ENCODE measurements around the gene RHEB. TPM values are rescaled to one million over a fixed set of nuclear protein-coding genes. Genes with fewer than 3 reads are reported as not detected.

Gene RHEB
- total RNA-seq, 1 experiment from 2014 or later: 156 TPM

DNA sequence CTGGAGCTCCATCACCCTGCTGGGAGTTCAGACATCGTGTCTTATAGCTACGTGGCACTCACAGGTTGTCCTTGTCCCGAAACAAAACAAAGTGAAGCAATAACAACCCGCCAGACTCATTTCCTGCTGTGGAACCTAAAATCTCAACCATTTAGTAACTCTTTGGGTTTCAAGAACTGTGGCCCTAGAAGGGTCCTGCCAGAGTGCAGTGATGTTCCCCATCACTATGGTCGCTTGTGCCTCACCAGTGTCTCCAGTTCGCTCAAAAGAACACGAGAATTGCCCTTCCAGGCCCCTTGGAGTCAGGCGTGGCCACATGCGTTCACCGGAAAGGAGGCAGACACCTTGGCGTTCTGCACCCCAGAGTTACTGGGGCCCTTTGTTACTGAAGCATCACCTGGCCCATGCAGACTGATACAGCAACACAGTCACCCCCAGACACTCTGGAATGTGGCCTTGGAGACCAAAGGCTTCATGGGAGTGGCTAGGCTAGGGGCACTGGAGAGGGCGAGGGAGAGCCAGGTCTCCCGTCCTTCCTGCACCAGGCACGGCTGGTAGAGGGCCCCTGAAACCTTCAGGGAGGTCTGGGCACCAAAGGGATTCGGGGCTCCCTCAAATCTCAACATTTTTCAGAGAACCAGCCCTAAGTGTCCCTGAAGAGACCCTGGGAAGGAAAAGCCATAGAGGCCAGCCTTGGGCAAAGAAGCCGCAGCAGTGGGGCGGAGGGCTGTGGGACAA, 80.7 kb downstream of the RHEB start:
- no peaks in the 10 kb centered on the region for H3K4me1 ChIP-seq
- ChIA-PET CTCF (no interaction called here), POLR2A (no interaction called here)
- Mint-ChIP-seq H3K27me3 (ENCODE audit: insufficient read depth, unreplicated experiment) (no peaks in the 10 kb centered on the region), H3K4me3 (ENCODE audit: unreplicated experiment) (peak overlapping the region; percentile 60), H3K36me3 (ENCODE audit: insufficient read depth, unreplicated experiment) (no peaks in the 10 kb centered on the region), H3K9me3 (ENCODE audit: unreplicated experiment) (no peaks in the 10 kb centered on the region), H3K4me1 (ENCODE audit: low read depth, unreplicated experiment) (no peaks in the 10 kb centered on the region), H3K27ac (ENCODE audit: unreplicated experiment) (no peak overlapping the region)
- no TSS peak for BruUV-seq (replicated peaks)
- TF ChIP-seq, protein P1, sequence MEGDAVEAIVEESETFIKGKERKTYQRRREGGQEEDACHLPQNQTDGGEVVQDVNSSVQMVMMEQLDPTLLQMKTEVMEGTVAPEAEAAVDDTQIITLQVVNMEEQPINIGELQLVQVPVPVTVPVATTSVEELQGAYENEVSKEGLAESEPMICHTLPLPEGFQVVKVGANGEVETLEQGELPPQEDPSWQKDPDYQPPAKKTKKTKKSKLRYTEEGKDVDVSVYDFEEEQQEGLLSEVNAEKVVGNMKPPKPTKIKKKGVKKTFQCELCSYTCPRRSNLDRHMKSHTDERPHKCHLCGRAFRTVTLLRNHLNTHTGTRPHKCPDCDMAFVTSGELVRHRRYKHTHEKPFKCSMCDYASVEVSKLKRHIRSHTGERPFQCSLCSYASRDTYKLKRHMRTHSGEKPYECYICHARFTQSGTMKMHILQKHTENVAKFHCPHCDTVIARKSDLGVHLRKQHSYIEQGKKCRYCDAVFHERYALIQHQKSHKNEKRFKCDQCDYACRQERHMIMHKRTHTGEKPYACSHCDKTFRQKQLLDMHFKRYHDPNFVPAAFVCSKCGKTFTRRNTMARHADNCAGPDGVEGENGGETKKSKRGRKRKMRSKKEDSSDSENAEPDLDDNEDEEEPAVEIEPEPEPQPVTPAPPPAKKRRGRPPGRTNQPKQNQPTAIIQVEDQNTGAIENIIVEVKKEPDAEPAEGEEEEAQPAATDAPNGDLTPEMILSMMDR (IDR thresholded peaks at IDR 0.05; ENCODE audit: insufficient read depth in 1 of 2, low read depth in 1 of 2, low read length in 1 of 2, severe bottlenecking in 1 of 2, unreplicated experiment in 1 of 2): no peak
- intact Hi-C loops (cut with micrococcal nuclease; ENCODE audit: unreplicated experiment): no loop called here
- no peak for DNase-seq
- H3K9me3 ChIP-seq: no peaks in the 10 kb centered on the region
- no peaks in the 10 kb centered on the region for H3K36me3 ChIP-seq (ENCODE audit: control insufficient read depth, insufficient read depth, low read length)
- no peaks in the 10 kb centered on the region for H3K27me3 ChIP-seq (replicated peaks; ENCODE audit: control insufficient read depth, insufficient read depth, low read length)
- peak overlapping the region; percentile 33 for H3K4me3 ChIP-seq (ENCODE audit: low read depth, low read length)

DNA sequence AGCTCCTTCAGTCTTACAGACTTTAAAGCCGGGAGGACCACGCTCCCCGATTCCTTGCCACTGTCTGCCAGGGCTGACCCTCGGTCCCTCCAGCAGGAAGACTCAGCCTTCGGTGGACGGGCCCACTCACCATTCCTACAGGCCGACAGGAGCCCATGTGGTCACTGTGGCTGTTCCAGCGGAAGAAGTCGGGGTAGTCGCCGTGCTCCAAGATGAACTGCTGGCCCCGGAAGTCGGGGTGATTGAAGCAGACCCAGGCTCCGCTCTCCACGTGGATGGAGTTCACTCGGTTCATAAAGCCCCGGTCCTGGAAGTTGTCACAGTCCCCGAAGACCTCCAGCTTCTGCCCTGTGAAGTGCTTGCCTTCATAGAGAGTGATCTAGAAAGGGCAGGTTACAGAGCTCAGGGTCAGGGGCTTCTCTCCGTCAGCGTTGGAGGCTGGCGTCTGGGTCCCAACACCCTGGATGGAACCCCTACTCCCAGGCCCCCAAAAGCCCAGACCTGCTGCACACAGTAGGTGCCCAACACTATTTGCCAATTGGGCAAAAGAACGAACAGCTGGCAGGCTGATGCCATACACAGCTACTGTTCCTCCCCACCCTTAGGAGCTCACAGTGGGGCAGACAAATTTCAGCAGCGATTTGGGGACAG, 81.7 kb downstream of the RHEB start:
- H3K27ac Mint-ChIP-seq (ENCODE audit: unreplicated experiment): no peak overlapping the region
- no peaks in the 10 kb centered on the region for H3K36me3 ChIP-seq (ENCODE audit: control insufficient read depth, insufficient read depth, low read length)
- intact Hi-C loops (cut with micrococcal nuclease; ENCODE audit: unreplicated experiment): no loop called here

DNA sequence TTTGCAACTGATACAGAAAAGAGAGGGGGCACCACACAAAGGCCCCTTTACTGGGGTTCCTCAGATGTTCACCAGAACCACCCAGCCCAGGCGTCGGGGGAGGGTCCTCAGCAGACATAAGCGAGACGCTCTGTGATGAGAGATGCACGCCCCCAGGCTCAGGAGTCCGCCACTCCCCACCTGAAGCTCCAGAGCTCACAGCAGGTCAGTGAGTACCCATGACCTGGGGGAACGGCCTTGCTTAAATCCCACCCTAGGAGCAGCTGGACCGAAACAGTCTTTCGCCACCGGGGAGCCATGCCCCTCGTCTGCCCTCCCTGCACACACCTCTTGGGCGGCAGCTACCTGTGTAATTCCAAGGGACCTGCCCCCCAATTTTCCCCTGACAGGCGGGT, 82.5 kb downstream of the RHEB start:
- no peaks in the 10 kb centered on the region for H3K9me3 ChIP-seq
- BruUV-seq (replicated peaks): no TSS peak
- H3K4me3 ChIP-seq (ENCODE audit: low read depth, low read length): no peak overlapping the region
- H3K27me3 Mint-ChIP-seq (ENCODE audit: insufficient read depth, unreplicated experiment): no peaks in the 10 kb centered on the region
- H3K4me3 Mint-ChIP-seq (ENCODE audit: unreplicated experiment): no peak overlapping the region
- intact Hi-C loops (cut with micrococcal nuclease; ENCODE audit: unreplicated experiment): no loop called here
- TF ChIP-seq, protein P1 (IDR thresholded peaks at IDR 0.05; ENCODE audit: insufficient read depth in 1 of 2, low read depth in 1 of 2, low read length in 1 of 2, severe bottlenecking in 1 of 2, unreplicated experiment in 1 of 2): no peak
- H3K4me1 ChIP-seq: no peaks in the 10 kb centered on the region
- no peaks in the 10 kb centered on the region for H3K36me3 ChIP-seq (ENCODE audit: control insufficient read depth, insufficient read depth, low read length)
- CTCF ChIA-PET: no interaction called here
- no peak overlapping the region for H3K27ac Mint-ChIP-seq (ENCODE audit: unreplicated experiment)
- DNase-seq: no peak
- H3K4me1 Mint-ChIP-seq (ENCODE audit: low read depth, unreplicated experiment): no peaks in the 10 kb centered on the region
- POLR2A ChIA-PET: no interaction called here
- no peaks in the 10 kb centered on the region for H3K27me3 ChIP-seq (replicated peaks; ENCODE audit: control insufficient read depth, insufficient read depth, low read length)
- H3K9me3 Mint-ChIP-seq (ENCODE audit: unreplicated experiment): no peaks in the 10 kb centered on the region
- no peaks in the 10 kb centered on the region for H3K36me3 Mint-ChIP-seq (ENCODE audit: insufficient read depth, unreplicated experiment)

More for the DNA sequence above, 81.7 kb downstream of the RHEB start:
- ChIA-PET CTCF (no interaction called here), POLR2A (no interaction called here)
- H3K9me3 ChIP-seq: no peaks in the 10 kb centered on the region
- TF ChIP-seq, protein P1 (IDR thresholded peaks at IDR 0.05; ENCODE audit: insufficient read depth in 1 of 2, low read depth in 1 of 2, low read length in 1 of 2, severe bottlenecking in 1 of 2, unreplicated experiment in 1 of 2): no peak
- no peaks in the 10 kb centered on the region for H3K27me3 ChIP-seq (replicated peaks; ENCODE audit: control insufficient read depth, insufficient read depth, low read length)
- Mint-ChIP-seq H3K4me1 (ENCODE audit: low read depth, unreplicated experiment) (no peaks in the 10 kb centered on the region), H3K27me3 (ENCODE audit: insufficient read depth, unreplicated experiment) (no peaks in the 10 kb centered on the region), H3K36me3 (ENCODE audit: insufficient read depth, unreplicated experiment) (no peaks in the 10 kb centered on the region), H3K4me3 (ENCODE audit: unreplicated experiment) (no peak overlapping the region), H3K9me3 (ENCODE audit: unreplicated experiment) (no peaks in the 10 kb centered on the region)
- DNase-seq: no peak
- no TSS peak for BruUV-seq (replicated peaks)
- H3K4me1 ChIP-seq: no peaks in the 10 kb centered on the region
- H3K4me3 ChIP-seq (ENCODE audit: low read depth, low read length): no peak overlapping the region

Data from Caco-2 (cell line).